Vagina (tissue), 2 donors: ENCODE data around the gene MEX3A. TPM values are rescaled to one million over a fixed set of nuclear protein-coding genes. Genes with fewer than 3 reads are reported as not detected.

ENCODE experiments used
- DNase-seq, 2 donors: peaks; one replicate each; pipeline ENCODE4 v3.0.0-alpha.2; 2017; ENCODE audit errors: extremely low spot score in 2 of 2
- H3K27ac ChIP-seq: fragments of 200-600 bp; sonication (generic); one replicate; pipeline ENCODE4 v1.5.1; 2019
- H3K27me3 ChIP-seq: fragments of 200-600 bp; sonication (generic); one replicate; pipeline ENCODE4 v1.5.1; 2019
- H3K36me3 ChIP-seq, 2 donors: fragments of 200-600 bp; sonication (generic); one replicate each; pipeline ENCODE4 v1.5.1; 2017 to 2019
- H3K4me1 ChIP-seq: fragments of 200-600 bp; sonication (generic); one replicate; pipeline ENCODE4 v1.5.1; 2019
- H3K4me3 ChIP-seq, 2 donors: fragments of 200-600 bp; sonication (generic); 1 replicate in 1 of 2; 2 replicates in 1 of 2; pipeline ENCODE4 v1.5.1; 2016 to 2019
- H3K9me3 ChIP-seq: fragments of 200-600 bp; sonication (generic); one replicate; pipeline ENCODE4 v1.5.1; 2019
- POLR2A ChIP-seq, 2 donors: fragments of 450-650 bp; IDR thresholded peaks; one replicate each; pipeline ENCODE4 v1.6.1; 2017; ENCODE audit warnings: antibody characterized with exemption in 2 of 2, mild to moderate bottlenecking in 2 of 2, moderate library complexity in 2 of 2
- POLR2AphosphoS5 ChIP-seq, 2 donors: sonication (generic); formaldehyde crosslinking; IDR thresholded peaks; one replicate each; pipeline ENCODE4 v1.9.0; 2017; ENCODE audit warnings: antibody characterized with exemption in 2 of 2, mild to moderate bottlenecking in 2 of 2, low read depth in 1 of 2; ENCODE audit not compliant: insufficient read depth in 1 of 2
- intact Hi-C: fragments of 100-400 bp; cut with DNase I; formaldehyde crosslinking; loops from one replicate; pipeline ENCODE4 v1.15.1; 2023
- total RNA-seq: library from RNA; depleted of rRNA; stranded (reverse); fragments of >200 nt; gene quantifications from one replicate; pipeline ENCODE4 v1.2.3, GENCODE V29; 2016
- TF ChIP-seq, protein P1 (sequence below), 3 experiments: fragments of 450-650 bp in 2 of 3; fragments of 200-600 bp in 1 of 3; sonication (generic) in 1 of 3; IDR thresholded peaks; one replicate each; pipeline ENCODE4 v1.5.1; 2017 to 2019; ENCODE audit warnings: antibody characterized with exemption in 3 of 3, mild to moderate bottlenecking in 2 of 3, moderate library complexity in 2 of 3

The MEX3A gene
- total RNA-seq, 1 donor from 2014 or later, result 1.2 TPM

DNA sequence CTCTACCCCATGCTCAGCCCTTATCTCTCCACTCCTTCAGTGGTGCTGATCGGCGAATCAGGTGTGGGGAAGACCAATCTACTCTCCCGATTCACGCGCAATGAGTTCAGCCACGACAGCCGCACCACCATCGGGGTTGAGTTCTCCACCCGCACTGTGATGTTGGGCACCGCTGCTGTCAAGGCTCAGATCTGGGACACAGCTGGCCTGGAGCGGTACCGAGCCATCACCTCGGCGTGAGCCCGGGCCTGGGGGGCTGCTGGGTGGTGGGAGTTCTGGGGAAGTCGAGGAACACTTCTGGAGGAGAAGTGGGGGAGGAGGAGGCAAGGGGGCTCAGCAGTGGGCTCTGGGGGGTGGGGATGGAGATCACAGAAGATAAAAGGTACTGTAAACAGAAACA is 16.4 kb downstream of the MEX3A start:
- Histone ChIP-seq H3K27me3 (no peaks in the 10 kb centered on the region), H3K9me3 (no peaks in the 10 kb centered on the region), H3K36me3 (no peaks in the 10 kb centered on the region), H3K4me3 (no peak overlapping the region), H3K4me1 (no peaks in the 10 kb centered on the region), H3K27ac (no peak overlapping the region)
- intact Hi-C loops, result no loop called here
- no peak for DNase-seq
- no peak for TF ChIP-seq POLR2AphosphoS5 (IDR thresholded peaks at IDR 0.05; ENCODE audit: insufficient read depth in 1 of 2, low read depth in 1 of 2)
- TF ChIP-seq, protein P1, sequence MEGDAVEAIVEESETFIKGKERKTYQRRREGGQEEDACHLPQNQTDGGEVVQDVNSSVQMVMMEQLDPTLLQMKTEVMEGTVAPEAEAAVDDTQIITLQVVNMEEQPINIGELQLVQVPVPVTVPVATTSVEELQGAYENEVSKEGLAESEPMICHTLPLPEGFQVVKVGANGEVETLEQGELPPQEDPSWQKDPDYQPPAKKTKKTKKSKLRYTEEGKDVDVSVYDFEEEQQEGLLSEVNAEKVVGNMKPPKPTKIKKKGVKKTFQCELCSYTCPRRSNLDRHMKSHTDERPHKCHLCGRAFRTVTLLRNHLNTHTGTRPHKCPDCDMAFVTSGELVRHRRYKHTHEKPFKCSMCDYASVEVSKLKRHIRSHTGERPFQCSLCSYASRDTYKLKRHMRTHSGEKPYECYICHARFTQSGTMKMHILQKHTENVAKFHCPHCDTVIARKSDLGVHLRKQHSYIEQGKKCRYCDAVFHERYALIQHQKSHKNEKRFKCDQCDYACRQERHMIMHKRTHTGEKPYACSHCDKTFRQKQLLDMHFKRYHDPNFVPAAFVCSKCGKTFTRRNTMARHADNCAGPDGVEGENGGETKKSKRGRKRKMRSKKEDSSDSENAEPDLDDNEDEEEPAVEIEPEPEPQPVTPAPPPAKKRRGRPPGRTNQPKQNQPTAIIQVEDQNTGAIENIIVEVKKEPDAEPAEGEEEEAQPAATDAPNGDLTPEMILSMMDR (IDR thresholded peaks at IDR 0.05), result no peak
- no peak for TF ChIP-seq POLR2A (IDR thresholded peaks at IDR 0.05)

DNA sequence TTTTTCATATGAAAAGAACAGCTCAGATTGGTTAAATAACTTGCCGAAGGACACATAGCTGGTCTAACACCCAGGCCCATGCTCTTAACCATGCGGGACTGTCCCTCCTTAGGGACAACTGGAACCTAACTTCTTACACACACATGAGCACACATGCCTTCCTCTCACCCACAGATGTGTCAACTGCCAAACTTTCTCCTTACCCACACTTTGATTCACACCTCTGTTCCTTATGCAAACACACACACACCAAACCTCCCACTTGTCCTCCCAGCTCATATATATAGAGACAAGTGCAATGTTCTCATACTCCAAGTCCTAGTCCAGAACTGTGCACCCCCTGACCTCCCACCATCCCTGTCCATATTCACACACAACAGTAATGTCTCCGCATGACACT is 17.1 kb downstream of the MEX3A start:
- DNase-seq, result no peak
- Histone ChIP-seq H3K36me3 (no peaks in the 10 kb centered on the region), H3K9me3 (no peaks in the 10 kb centered on the region), H3K4me1 (no peaks in the 10 kb centered on the region), H3K27me3 (no peaks in the 10 kb centered on the region), H3K4me3 (no peak overlapping the region), H3K27ac (no peak overlapping the region)
- intact Hi-C loops, result no loop called here
- TF ChIP-seq POLR2A (IDR thresholded peaks at IDR 0.05), result no peak
- TF ChIP-seq POLR2AphosphoS5 (IDR thresholded peaks at IDR 0.05; ENCODE audit: insufficient read depth in 1 of 2, low read depth in 1 of 2), result no peak
- TF ChIP-seq, protein P1 (IDR thresholded peaks at IDR 0.05), result no peak

DNA sequence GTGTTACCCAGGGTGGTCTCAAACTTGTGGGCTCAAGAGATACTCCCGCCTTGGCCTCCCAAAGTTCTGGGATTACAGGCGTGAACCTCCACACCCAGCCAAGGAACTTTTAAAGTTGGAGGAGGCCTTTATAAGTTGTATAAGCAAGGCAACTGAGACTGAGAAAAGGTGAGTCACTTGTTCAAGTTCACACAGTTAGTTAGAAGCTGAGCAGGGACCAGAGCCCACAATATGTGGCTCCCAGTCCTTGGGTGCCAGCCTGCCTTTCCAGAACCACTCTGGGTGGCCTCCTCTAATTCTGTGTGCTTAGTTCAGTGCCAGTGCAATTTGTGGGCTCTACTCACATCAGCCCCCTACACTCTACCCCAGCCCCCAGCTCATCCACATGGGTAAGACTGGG is 17.6 kb downstream of the MEX3A start:
- no peak for TF ChIP-seq POLR2AphosphoS5 (IDR thresholded peaks at IDR 0.05; ENCODE audit: insufficient read depth in 1 of 2, low read depth in 1 of 2)
- TF ChIP-seq POLR2A (IDR thresholded peaks at IDR 0.05), result no peak
- TF ChIP-seq, protein P1 (IDR thresholded peaks at IDR 0.05), result no peak
- Histone ChIP-seq H3K9me3 (no peaks in the 10 kb centered on the region), H3K4me1 (no peaks in the 10 kb centered on the region), H3K27ac (no peak overlapping the region), H3K27me3 (no peaks in the 10 kb centered on the region), H3K4me3 (no peak overlapping the region), H3K36me3 (no peaks in the 10 kb centered on the region)
- DNase-seq, result no peak
- intact Hi-C loops, result no loop called here

DNA sequence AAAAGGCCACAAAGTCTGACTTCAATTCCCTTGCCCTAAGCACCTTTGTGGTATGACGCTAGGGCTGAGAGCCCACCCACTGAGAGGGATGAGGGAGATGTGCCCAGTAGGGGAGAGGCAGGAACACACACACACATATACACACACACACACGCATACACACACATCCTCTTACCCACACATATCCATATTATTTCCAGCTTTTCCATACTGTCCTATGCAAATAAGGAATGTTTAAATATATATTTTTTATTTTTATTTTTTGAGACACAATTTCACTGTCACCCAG is 18.3 kb downstream of the MEX3A start:
- Histone ChIP-seq H3K27me3 (no peaks in the 10 kb centered on the region), H3K4me1 (no peaks in the 10 kb centered on the region), H3K4me3 (no peak overlapping the region), H3K9me3 (no peaks in the 10 kb centered on the region), H3K27ac (no peak overlapping the region), H3K36me3 (no peaks in the 10 kb centered on the region)
- TF ChIP-seq POLR2AphosphoS5 (IDR thresholded peaks at IDR 0.05; ENCODE audit: insufficient read depth in 1 of 2, low read depth in 1 of 2) (no peak), POLR2A (IDR thresholded peaks at IDR 0.05) (no peak)
- TF ChIP-seq, protein P1 (IDR thresholded peaks at IDR 0.05), result no peak
- no peak for DNase-seq
- intact Hi-C loops, result no loop called here

DNA sequence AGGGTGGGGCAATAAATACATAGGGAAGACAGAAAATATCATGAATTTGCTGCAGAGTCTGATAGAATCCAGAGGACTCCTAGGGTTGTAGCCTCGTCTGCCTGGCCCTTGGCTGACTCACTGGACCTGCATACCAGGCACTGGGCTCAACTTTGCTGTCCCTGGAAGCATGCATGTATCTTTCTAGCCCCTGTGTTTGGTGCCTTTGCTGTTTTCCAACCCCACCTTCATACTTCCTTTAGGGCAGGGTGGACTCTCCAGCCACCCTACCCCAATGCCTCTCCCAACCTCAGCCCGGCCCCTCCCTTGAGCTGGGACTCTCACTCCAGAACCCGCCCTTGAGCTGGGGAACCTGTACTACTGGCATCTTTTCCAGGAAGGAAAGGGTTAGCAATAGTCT is 20.1 kb downstream of the MEX3A start:
- no peaks in the 10 kb centered on the region for H3K9me3 ChIP-seq
- H3K4me1 ChIP-seq, result no peaks in the 10 kb centered on the region
- no peak overlapping the region for H3K27ac ChIP-seq
- H3K27me3 ChIP-seq, result no peaks in the 10 kb centered on the region
- TF ChIP-seq POLR2AphosphoS5 (IDR thresholded peaks at IDR 0.05; ENCODE audit: insufficient read depth in 1 of 2, low read depth in 1 of 2) (no peak), POLR2A (IDR thresholded peaks at IDR 0.05) (no peak)
- no peak for DNase-seq
- intact Hi-C loops, result no loop called here
- peak overlapping the region in 1 of 2 donors; percentile 35 for H3K4me3 ChIP-seq
- H3K36me3 ChIP-seq, result peaks cover 0 to 6% of the 10 kb centered on the region in 2 donors
